OCI-LY3 (cell line): ENCODE measurements around the gene HUNK.

Experiments used
- EZH2phosphoT487 ChIP-seq: fragments of 200-600 bp; shearing (Covaris generic); IDR thresholded peaks from 2 replicates; pipeline ENCODE4 v1.6.1; 2018; ENCODE audit warnings: antibody characterized with exemption, mixed run types, low read depth
- TF ChIP-seq, protein P1 (sequence below): fragments of 200-600, 300-600 bp; sonication (generic); IDR thresholded peaks from 2 replicates; pipeline ENCODE4 v1.5.1; 2014; ENCODE audit warnings: antibody characterized with exemption, low read length, low read depth

- TF ChIP-seq, protein P1, sequence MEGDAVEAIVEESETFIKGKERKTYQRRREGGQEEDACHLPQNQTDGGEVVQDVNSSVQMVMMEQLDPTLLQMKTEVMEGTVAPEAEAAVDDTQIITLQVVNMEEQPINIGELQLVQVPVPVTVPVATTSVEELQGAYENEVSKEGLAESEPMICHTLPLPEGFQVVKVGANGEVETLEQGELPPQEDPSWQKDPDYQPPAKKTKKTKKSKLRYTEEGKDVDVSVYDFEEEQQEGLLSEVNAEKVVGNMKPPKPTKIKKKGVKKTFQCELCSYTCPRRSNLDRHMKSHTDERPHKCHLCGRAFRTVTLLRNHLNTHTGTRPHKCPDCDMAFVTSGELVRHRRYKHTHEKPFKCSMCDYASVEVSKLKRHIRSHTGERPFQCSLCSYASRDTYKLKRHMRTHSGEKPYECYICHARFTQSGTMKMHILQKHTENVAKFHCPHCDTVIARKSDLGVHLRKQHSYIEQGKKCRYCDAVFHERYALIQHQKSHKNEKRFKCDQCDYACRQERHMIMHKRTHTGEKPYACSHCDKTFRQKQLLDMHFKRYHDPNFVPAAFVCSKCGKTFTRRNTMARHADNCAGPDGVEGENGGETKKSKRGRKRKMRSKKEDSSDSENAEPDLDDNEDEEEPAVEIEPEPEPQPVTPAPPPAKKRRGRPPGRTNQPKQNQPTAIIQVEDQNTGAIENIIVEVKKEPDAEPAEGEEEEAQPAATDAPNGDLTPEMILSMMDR: no peak
- no peak for TF ChIP-seq EZH2phosphoT487
Observed at GRCh38 chr21:31850886-31851285, 21.9 kb upstream of the HUNK start.
